IPS DF 6.9 (cell line): Measurements from ENCODE around the gene OR8G5.

ENCODE experiments used
- DNase-seq: peaks from one replicate; pipeline ENCODE4 v3.0.0-alpha.2; 2013; ENCODE audit warnings: low read depth, low spot score
- H3K27ac ChIP-seq: one replicate; pipeline ENCODE4 v1.5.1; 2013; ENCODE audit warnings: low read length, control low read depth
- H3K27me3 ChIP-seq: 2 replicates; pipeline ENCODE4 v1.6.1; 2013; ENCODE audit warnings: mild to moderate bottlenecking, low read length; ENCODE audit not compliant: control insufficient read depth, insufficient read depth
- H3K36me3 ChIP-seq: 2 replicates; pipeline ENCODE4 v1.6.1; 2013; ENCODE audit warnings: low read length; ENCODE audit not compliant: control insufficient read depth, insufficient read depth
- H3K4me1 ChIP-seq: 2 replicates; pipeline ENCODE4 v1.6.1; 2013; ENCODE audit warnings: low read length; ENCODE audit not compliant: control insufficient read depth, insufficient read depth
- H3K4me3 ChIP-seq: 2 replicates; pipeline ENCODE4 v1.5.1; 2013; ENCODE audit warnings: mild to moderate bottlenecking, low read length
- H3K9me3 ChIP-seq: 2 replicates; pipeline ENCODE4 v1.6.1; 2013; ENCODE audit warnings: low read length, inconsistent platforms; ENCODE audit not compliant: control insufficient read depth, insufficient read depth
- WGBS: extraction: QIAGEN DNeasy Blood & Tissue Kit; methylation state at CpG from one replicate; pipeline ENCODE4 v1.1.7; 2013; ENCODE audit warnings: mixed read lengths, missing lambda C conversion rate; ENCODE audit not compliant: insufficient read length, insufficient coverage; 5-methylcytosine and 5-hydroxymethylcytosine counted together

OR8G5 gene

DNA sequence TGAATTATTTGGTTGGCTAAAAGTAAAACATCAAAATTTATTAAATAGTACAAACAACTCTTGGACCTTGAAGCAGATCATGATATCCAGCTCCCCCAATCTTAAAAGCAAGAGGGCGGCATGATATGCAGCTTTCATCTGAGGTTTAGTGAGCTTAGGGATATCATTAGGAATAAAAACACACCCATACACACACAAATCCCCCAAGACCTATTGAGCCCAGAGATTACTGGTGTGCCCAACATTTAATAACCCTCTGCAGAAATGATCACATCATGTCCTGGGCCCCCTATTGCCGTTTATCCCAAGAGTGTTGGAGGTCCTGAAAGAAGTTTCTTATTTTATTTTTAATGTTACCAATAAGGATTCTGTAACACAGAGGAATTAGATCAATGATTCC is 57.7 kb downstream of the OR8G5 start, which contains the start of gene OR8D1:
TSS of gene OR8D1 (minus strand) at position 101 of the 400 bp plus-strand sequence. CDS start 3,183 bp downstream, outside the sequence.
- Histone ChIP-seq H3K4me3 (no peak within 1 kb of the TSS), H3K36me3 (no peaks in the 10 kb centered on the region), H3K4me1 (no peaks in the 10 kb centered on the region), H3K27ac (no peak within 1 kb of the TSS), H3K27me3 (no peaks in the 10 kb centered on the region), H3K9me3 (no peaks in the 10 kb centered on the region)
- no peak for DNase-seq
- WGBS: no CpG with 5 or more reads among the region's 2 CpGs

GRCh38 chr11:124315052-124315451 is 58.9 kb downstream of the OR8G5 start:
- no peaks in the 10 kb centered on the region for H3K9me3 ChIP-seq
- no peaks in the 10 kb centered on the region for H3K4me1 ChIP-seq
- H3K27ac ChIP-seq: no peak overlapping the region
- DNase-seq: no peak
- H3K27me3 ChIP-seq: no peaks in the 10 kb centered on the region
- no peak overlapping the region for H3K4me3 ChIP-seq
- WGBS: no CpG with 5 or more reads among the region's 3 CpGs
- no peaks in the 10 kb centered on the region for H3K36me3 ChIP-seq
